Neural crest cell (in vitro differentiated cells): ENCODE data around the gene TRIM8. TPM values are rescaled to one million over a fixed set of nuclear protein-coding genes. Genes with fewer than 3 reads are reported as not detected.
A peak's percentile ranks its signal among the peaks of the same experiment; 100 is the strongest.

Source experiments
- DNase-seq: peaks from one replicate; pipeline ENCODE4 v3.0.0; 2021; ENCODE audit warnings: low read depth, mixed read lengths, low spot score
- H3K27ac Mint-ChIP-seq: one replicate; pipeline ENCODE4 v1.8.0; 2021; ENCODE audit warnings: mild to moderate bottlenecking, mixed read lengths; ENCODE audit not compliant: unreplicated experiment
- H3K27me3 Mint-ChIP-seq: 2 replicates; pipeline ENCODE4 v1.8.0; 2021; ENCODE audit warnings: low read depth, mild to moderate bottlenecking, mixed read lengths
- H3K36me3 Mint-ChIP-seq: 2 replicates; pipeline ENCODE4 v1.8.0; 2021; ENCODE audit warnings: low read depth, mild to moderate bottlenecking, mixed read lengths
- H3K4me1 Mint-ChIP-seq: 2 replicates; pipeline ENCODE4 v1.8.0; 2021; ENCODE audit warnings: mixed read lengths
- H3K4me3 Mint-ChIP-seq: one replicate; pipeline ENCODE4 v1.8.0; 2021; ENCODE audit warnings: mild to moderate bottlenecking, mixed read lengths
- H3K9me3 Mint-ChIP-seq: 2 replicates; pipeline ENCODE4 v1.8.0; 2021; ENCODE audit warnings: mixed read lengths
- CTCF ChIP-seq: fragments of 200-600 bp; sonication (generic); conservative IDR thresholded peaks from 2 replicates; pipeline ENCODE4 v1.5.0; 2021; ENCODE audit warnings: antibody characterized with exemption, mild to moderate bottlenecking
- total RNA-seq: library from RNA; stranded (reverse); gene quantifications from 2 replicates; pipeline ENCODE4 v1.2.1, GENCODE V29; 2021

Gene TRIM8
- total RNA-seq, 1 donor from 2014 or later: 76.9 TPM

DNA sequence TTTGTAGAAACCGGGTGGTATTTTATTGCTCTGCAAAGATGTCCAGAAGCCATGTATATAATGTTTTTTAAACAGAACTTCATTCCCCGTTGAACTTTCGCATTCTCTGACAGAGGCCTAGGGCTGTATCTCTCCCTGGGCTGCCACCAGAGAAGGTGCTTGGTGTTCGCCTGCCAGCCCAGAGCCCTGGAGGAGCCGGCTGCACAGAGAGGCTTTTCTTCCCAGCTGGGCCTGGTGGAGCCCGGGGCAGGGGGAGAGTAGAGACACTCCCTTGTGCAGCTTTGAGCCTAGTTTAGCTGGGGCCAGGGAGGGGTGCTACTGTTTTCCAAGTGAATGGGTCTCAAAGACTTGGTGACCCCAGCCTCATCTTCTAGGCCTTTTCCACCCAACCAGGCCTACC, 13.6 kb upstream of the TRIM8 start:
- H3K27ac Mint-ChIP-seq: peak overlapping the region; percentile 97

GRCh38 chr10:102631525-102632393, 12.5 kb upstream of the TRIM8 start:
- H3K27ac Mint-ChIP-seq: peak overlapping the region; percentile 97
- peaks cover 2% of the 10 kb centered on the region for H3K9me3 Mint-ChIP-seq
- H3K4me3 Mint-ChIP-seq: peak overlapping the region; percentile 18
- no peaks in the 10 kb centered on the region for H3K27me3 Mint-ChIP-seq
- H3K4me1 Mint-ChIP-seq: peaks cover 64% of the 10 kb centered on the region
- no peak for DNase-seq
- TF ChIP-seq CTCF: no peak
- H3K36me3 Mint-ChIP-seq: peaks cover 5% of the 10 kb centered on the region

More for the DNA sequence above, 13.6 kb upstream of the TRIM8 start:
- Mint-ChIP-seq H3K4me1 (peaks cover 74% of the 10 kb centered on the region), H3K9me3 (no peaks in the 10 kb centered on the region), H3K27me3 (no peaks in the 10 kb centered on the region), H3K4me3 (peak overlapping the region; percentile 67), H3K36me3 (peaks cover 5% of the 10 kb centered on the region)
- no peak for DNase-seq
- TF ChIP-seq CTCF: no peak

DNA sequence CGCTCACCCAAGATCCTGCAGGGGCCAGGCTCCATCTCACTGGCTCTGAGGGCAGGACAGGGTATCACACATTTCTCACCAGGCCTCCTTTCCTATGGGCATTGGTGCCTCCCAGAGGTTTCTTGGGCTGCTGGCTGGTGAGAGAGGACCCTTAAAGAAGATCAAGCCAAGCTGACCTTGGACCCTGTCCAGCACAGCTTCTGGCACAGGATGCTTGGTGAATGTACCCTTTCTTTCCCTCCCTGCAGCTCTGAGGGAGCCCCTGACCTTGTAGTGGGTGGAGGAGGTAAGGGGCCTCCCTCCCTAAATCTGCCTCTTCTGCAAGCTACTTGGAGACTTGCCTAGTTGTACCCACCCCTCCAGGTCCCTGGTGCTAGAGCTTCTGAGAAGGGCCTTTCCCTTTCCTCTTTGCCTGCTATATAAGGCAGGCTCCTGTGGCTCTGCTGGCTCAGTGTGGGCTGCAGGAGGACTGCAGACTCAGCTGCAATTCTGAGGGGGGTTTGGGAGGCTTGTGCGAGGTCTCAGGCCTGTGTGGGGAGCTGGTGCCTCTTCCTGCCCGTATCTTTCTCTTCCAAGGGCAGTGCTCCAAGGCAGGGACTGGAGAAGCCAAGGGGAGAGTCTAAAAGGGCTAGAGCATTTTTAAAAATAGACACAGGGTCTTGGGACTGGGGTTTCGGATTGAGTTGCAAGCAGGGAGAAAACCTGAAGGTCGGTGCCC, 11.7 kb upstream of the TRIM8 start:
- H3K27me3 Mint-ChIP-seq: no peaks in the 10 kb centered on the region
- peaks cover 5% of the 10 kb centered on the region for H3K9me3 Mint-ChIP-seq
- H3K27ac Mint-ChIP-seq: peak overlapping the region; percentile 84
- peak overlapping the region; percentile 81 for H3K4me3 Mint-ChIP-seq
- TF ChIP-seq CTCF: no peak
- DNase-seq: no peak
- peaks cover 56% of the 10 kb centered on the region for H3K4me1 Mint-ChIP-seq
- peaks cover 5% of the 10 kb centered on the region for H3K36me3 Mint-ChIP-seq

DNA sequence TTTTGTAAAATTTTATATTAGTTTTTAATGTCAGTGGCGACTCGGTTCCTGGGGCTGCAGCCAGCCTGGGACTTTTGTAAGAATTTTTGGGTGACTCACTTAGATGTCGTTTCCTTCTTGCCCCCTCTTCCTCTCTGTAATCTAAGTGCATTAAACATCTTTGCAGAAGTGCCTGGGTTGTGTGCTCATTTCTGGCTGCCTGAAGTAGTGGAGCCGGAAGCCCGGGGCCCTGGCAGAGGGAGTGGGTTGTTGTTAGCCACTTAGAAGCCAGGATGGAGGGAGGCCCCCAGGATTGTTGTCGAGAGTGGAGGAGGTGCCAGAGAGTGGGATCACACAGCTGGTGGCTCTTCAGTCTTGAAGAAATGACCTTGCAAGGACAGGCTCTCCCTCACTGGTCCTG, 11.0 kb upstream of the TRIM8 start:
- H3K27ac Mint-ChIP-seq: peak overlapping the region; percentile 17
- H3K27me3 Mint-ChIP-seq: no peaks in the 10 kb centered on the region
- peaks cover 5% of the 10 kb centered on the region for H3K36me3 Mint-ChIP-seq
- peaks cover 52% of the 10 kb centered on the region for H3K4me1 Mint-ChIP-seq
- no peak for TF ChIP-seq CTCF
- peaks cover 5% of the 10 kb centered on the region for H3K9me3 Mint-ChIP-seq
- peak overlapping the region; percentile 54 for H3K4me3 Mint-ChIP-seq
- no peak for DNase-seq

DNA sequence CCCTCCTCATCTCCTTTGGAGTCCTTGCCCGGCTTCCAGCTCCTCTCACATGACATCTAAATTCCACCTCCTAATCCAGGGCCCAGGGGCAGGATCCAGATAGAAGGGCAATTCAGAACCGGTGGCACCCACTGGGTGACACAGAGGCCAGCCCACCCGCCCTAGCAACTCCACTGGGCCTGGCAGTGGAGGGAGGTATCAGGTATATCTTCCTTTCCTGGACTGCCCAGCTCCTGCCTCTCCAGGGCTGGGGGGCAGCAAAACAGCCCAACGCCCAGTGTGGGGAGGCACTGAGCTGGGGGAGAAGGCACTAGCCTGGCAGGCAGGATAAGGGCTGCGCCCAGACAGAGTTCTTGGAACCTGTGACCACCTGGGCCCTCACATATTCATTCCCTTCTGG, 10.4 kb upstream of the TRIM8 start:
- H3K4me3 Mint-ChIP-seq: peak overlapping the region; percentile 38
- H3K36me3 Mint-ChIP-seq: peaks cover 5% of the 10 kb centered on the region
- DNase-seq: no peak
- no peak overlapping the region for H3K27ac Mint-ChIP-seq
- H3K27me3 Mint-ChIP-seq: no peaks in the 10 kb centered on the region
- no peak for TF ChIP-seq CTCF
- H3K4me1 Mint-ChIP-seq: peaks cover 47% of the 10 kb centered on the region
- peaks cover 5% of the 10 kb centered on the region for H3K9me3 Mint-ChIP-seq
